DMS114 treated with DMSO at 0.1 percent for 48 hours (cell line): ENCODE measurements around the gene TSPAN32.

Experiments used
- DNase-seq: peaks from one replicate; lab custom pipeline; 2025; ENCODE audit not compliant: unreplicated experiment; lab: John Stamatoyannopoulos, UW

The TSPAN32 gene, protein sequence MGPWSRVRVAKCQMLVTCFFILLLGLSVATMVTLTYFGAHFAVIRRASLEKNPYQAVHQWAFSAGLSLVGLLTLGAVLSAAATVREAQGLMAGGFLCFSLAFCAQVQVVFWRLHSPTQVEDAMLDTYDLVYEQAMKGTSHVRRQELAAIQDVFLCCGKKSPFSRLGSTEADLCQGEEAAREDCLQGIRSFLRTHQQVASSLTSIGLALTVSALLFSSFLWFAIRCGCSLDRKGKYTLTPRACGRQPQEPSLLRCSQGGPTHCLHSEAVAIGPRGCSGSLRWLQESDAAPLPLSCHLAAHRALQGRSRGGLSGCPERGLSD

DNA sequence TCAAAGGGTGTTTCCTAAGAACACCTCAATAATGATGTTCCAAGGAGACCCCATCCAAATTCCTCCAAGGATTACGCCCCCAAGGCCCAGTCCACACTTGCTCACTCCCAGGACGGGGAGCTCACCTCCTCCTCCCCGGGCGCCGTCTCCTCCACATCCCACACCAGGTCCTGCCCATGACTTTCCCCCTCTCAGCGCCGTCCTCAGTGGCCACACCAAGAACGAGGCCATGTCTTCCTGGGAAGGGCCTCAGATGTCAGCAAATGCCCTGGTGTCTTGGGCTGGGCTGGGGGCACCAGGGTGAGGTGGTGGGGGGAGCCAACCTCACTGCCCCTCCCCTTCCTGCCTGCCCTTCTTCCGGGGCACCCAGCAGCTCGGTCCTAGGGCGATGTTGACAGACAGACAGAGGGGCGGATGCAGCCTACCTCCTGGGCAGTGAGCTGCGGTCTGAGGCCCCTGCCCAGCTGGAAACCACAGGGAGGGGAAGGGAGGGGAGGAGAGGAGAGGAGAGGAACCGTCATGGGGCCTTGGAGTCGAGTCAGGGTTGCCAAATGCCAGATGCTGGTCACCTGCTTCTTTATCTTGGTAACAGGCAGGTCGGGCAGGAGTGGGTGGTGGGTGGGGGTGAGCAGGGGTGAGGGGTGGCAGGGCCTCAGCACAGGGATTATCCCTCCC, at the start of gene TSPAN32, which contains the start of gene C11orf21:
Gene TSPAN32, plus strand, starts transcription at position 383 of the 675 bp plus-strand sequence. Its CDS starts 137 bp downstream, at position 520.
Gene C11orf21, minus strand, starts transcription at position 288 of the 675 bp plus-strand sequence. Its CDS starts 110 bp downstream, at position 178.
- no peak for DNase-seq

DNA sequence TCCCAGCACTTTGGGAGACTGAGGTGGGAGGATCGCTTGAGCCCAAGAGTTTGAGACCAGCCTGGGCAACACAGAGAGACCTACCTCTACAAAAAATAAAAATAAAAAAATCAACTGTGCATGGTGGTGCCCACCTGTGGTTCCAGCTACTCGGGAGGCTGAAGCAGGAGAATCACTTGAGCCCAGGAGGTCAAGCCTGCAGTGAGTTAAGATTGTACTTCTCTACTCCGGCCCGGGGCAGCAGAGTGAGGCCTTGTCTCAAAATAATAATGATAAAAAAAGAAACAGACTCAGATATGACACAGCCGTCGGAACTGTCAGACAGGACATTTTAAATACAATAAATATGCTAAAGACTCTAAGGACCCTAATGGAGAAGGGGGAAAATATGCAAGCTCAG, 49.8 kb upstream of the TSPAN32 start:
- no peak for DNase-seq

DNA sequence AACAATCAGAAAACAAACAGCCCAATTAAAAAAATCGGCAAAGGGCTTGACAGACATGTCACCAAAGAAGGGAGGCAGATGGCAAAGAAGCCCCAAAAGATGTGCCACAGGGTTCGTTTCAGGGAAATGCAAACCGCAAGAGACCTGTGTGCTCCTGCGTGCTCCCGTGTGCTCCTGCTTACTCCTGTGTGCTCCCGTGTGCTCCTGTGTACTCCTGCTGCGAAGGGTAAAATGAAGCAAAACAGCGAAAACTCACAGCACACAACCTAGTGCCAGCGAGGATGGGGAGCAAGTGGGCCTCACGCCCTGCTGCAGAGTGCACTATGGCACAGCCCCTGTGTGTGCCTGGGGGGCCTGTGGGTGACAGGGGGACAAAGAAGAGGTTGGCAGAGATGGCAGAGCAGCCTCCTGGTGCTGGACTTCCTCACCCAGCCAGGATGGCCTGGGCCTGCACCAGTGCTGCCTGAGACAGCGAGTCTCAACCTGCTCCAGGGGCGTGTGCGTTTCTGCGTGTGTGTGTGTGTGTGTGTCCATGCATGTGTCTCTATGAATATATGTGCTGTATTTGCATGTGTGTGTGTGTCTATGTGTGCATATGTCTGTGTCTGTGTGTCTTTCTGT, 45.4 kb upstream of the TSPAN32 start:
- DNase-seq = no peak

DNA sequence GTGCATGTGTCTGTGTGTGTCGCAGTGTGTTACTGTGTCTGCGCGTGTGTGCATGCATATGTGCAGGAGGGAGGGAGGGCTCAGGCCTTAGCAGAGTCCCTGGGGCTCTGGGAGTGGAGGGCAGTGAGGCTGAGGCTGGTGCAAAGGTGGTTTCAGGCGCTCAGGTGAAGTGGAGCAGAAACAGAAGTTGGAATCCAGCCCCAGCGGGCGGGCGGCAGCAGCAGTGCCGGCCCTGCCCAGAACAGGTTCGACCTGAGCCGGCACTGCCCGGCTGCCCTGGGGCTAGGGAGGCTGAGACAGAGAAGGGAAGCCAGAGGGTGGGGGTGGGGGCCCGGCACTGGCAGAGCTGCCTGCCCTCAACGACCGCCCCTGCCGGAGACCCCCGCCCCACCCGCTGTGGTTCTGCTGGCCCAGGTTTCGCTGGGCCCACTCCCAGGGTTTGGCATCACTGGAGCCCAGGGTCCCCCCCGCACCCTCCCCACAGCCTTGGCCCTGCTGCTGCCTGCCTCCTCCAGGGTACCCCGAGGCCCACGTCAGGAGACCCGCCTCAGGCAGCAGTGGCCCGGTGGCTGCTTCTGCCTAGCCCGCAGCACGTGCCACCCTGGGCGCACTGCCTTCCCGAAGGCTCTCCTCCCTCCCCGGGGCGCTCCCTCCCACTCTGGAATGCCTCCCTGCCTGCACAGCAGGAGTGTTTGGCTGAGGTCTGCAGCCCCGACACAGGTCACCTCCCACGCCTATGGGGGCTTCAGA, 44.7 kb upstream of the TSPAN32 start:
- DNase-seq = no peak

DNA sequence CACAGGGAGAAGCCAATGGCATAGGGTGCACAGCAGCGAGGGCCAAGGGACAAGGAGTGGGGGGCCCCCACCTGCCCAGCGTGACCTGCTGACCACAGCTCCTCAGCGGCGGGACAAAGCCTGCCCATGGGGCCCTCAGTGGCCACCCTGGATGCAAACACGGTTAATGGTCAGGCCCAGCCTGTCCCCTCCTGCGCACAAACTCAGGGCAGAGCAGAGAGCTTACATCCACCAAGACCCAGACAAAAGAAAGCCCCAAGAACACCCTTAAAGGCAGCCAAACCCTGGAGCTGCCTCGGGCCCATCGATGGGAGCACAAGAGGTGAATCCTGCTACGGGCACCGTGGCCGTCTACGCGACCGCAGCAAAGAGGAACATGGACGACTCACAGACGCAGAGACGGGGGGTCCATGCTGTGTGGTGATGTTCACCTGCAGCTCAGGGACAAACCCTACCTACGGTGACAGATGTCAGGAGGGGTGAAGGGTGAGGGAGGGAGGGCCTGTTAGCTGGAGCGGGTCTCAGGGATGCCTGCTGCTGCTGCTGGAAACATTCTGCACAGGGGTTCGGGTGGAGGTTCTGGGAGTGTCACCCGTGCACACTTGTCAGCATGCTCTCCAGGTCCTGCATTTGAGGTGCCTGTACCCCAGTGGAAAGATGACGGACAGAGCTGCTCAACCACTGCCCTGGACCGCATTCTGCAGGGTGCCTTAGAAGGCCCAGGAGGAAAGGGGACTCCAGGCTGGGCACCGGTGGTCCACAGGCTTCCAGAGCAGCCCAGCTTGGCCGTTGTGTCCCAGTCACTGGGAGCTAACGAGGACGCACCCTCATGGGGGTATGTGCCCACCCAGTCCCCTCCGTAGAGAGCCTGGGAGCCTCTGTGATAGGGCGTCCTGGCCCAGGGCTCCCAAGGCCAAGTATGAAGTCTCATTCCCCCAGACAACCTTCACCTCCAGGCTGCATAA, 43.0 kb upstream of the TSPAN32 start:
- DNase-seq = no peak

DNA sequence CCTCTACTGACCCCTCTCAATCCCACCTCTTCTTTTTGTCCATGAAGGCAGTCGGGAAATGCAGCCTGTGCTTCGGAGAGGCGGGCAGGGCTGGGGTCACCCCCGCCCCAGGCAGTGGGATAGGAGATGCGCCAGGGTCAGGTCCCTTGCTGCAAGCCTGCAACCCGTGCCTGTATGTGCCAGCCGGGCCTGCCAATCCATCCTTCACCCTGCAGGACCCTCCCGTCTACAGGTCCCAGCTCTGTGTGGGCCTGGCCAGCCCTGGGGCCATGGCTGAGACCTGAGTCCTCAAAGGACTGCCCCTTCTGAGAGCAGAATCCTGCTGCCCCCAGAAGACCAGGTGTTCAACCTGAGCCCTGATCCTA, 42.4 kb upstream of the TSPAN32 start:
- DNase-seq = no peak

DNA sequence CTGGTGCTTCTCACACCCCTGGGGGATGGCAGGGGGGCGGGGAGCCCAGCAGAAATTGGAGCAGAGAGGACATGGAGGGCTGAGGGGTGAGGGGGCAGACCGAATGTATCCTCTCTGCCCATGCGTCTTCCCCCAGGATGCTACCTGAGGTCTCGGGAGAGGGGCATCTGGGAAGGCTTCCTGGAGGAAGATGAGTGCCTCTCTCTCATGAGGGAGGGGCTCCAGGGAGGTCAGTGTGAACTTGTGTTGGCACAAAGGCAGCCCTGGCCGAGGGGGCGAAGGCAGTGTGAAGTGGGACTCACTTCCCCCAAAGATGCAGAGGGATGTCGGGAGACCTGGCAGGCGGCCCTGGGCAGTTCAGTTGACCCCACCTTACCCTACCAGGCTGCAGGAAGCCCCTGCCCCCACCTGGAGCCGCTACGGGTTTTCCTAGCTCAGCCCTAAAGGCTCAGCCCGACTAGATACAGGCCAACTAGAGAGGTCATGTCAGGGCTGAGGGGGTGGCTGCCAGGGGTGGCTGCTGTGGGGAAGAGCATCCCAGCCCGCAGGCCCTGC, 41.8 kb upstream of the TSPAN32 start:
- DNase-seq = no peak

DNA sequence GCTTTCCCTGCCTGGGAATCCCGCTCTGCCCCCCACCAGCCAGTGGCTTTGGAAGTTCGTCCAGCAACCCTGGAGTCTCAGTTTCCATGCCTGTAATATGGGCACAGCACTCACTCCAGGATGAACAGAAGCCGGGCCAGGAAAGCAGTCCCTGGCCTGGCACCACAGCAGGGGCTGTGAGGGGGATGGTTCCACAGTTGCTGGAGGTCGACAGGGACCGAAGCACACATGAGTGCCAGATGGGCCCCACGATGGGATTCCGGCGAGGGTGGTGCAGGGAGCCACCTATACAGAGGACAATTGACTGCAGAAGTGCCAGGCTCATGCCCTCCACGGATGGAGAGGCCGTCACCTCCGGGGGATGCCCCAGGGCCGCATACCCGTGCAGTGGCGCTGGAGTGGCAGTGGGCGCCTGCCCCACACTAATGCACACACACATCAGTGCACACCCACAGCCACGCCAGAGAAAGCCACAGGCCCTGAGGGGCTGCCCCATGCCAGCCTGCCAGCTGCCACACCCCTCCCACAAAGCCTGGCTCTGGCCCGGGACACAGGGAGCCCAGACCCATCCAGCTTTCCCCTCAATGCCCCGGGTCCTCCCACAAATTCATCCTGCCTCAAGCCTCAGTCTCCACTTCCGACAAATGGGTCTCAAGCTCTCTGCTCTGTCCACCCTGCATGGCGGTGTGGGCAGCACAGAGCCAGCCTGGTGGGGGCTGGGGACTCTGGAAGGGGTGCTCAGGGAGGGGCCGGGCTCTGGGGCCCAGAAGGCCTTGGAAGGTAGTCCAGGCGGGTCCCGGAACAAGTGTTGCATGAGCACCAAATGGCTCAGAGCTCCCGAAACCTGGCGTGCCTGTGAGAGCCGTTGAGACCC, 41.1 kb upstream of the TSPAN32 start:
- DNase-seq = no peak

DNA sequence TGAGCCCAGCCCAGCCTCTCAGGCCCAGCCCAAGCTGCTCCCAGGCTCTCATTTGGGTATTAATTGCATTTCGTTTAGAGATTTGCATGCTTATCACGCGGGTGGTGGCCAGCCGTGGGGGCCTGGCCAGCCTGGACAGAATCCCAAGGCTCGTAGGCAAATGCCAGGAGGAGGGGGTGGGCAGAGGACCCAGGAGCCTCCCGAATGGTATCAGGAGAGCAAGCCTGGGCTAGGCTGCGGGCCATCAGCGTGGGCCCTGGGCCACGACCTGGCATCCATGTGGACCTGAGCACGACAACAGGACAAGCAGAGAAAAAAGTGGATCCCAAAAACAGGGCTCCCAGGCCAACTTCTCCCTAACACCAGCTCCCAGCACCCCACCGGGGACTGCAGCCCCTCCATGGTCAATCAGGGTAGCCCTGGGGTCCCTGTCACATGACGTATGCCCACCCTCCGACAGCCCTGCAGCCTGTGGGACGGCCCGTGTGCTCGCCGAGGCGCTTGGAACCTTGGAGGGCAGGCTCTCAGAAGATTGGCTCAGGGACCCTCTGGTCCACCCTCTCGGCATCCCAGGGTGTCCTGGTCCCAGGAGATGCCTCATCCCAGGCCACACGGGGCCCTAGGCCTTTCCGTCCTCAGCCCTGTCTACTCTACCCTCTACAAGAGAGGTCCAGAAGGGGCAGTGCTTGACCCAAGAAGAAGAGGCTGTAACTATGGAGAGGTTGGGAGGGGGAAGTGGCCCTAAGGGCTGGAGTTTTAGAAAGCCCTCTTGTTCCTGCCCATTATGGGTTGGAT, 40.2 kb upstream of the TSPAN32 start:
- DNase-seq = no peak

DNA sequence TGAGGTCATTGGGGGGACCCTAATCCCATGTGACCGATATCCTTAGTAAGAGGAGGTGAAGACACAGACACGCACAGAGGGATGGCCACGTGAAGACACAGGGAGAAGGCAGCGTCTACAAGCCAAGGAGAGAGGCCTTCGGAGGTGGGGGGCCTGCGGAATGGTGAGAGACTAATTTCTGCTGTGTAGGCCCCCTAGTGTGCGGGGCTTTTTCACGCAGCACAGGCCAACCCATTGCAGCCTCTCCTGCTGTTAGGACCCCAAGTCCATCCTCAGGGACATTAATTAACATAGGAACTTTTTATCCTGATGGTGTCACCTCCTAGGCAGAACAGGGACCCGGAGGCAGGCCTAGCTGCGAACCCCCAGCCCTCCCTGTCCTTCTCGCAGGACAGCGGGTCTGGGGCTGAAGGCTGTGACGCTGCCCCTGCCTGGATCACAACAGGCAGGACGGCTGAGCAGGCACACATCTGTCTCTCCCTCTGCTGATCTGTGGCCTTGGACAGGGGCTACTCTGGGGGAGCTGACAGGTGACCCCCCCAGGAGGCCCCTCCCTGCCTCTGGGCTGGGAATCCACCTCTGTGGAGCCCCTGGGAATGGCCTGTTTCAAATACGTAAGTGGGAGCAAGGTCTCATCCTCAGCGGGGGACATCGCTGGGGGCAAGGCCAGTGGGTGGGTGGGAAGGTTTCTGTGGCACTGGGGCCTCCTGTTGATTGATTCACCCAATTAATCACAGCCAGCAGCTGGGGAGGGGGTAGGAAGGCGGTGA, 39.3 kb upstream of the TSPAN32 start:
- no peak for DNase-seq

DNA sequence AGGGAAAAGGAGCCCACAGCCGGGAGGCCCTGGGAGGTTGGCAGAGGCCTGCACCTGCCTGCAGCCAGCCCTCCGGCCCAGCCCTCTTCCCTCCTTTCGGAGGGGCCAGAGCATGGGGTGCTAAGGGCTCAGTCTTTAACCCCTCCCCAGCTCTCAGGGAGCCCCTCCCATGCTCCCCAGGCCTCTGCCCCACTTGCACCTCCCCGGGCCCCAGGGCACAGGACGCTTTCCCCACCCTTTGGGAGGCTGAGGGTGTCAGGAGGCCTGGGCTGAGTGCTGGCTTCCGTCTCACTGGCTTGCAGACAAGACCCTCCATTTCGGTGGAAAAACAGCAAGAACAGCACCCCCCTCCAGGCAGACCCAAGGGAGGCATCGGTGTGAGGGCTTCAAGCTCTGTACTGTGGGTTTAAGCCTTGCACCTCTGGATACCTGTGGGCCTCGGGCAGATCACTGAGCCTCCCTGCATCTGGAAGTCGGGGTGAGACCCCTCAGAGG, 38.7 kb upstream of the TSPAN32 start:
- no peak for DNase-seq

DNA sequence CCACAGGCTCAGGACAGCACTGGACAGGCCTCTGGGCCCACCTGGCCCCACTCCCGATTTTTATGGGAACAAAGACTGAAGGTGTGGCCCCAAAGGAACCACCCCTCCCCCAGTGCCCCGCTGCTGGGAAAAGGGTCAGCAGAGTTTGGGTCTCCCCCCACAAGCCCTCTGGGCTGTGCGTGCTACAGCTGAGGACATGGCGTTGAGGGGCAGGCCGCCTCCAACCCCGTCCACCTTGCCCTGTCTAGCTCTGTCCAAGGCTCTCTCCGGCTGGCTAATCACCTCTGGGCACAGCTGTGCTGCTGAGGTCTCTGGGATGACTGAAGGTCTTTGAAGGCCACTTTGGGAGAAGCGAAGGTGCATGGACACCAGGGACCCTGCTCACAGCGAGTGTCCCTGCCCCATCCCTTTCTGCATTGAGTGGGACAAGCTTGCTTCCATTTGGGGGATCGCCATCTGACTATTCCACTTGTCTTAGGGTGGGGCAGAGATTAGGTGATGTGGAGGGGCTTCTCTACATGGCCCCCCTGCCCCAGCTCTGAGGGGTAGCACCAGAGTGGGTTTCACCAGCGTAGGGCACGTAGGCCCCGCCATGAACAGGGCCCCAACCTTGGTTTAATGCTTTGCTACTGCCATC, 38.0 kb upstream of the TSPAN32 start:
- no peak for DNase-seq

DNA sequence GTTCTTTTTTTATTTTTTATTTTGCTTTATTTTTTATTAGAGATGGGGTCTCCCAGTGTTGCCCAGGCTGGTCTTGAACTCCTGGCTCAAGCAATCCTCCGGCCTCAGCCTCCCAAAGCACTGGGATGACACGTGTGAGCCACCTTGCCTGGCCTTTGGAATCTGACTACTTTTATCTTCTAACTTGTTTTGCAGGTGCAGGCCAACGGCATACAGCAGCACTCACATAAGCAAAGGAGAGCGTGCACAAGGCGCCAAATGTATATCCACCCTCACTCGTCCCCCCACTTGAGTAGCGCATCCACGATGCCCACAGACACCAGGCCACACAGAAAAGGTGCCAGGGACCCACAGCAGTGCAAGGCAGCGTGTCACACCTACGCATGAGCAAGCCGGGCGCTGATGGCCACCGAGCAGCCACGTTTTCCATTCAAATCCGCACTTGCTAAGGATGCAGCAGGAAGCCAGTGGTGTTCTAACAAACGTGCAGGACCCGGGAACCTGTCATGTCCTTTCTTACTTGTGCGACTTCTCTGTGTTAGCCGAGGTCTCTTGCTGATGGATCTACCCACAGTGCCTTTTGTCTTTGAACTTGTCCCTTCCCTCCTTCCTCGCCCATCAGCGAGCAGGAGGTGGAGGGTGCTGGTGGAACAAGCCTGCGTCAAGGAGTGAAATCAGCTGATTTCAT, 37.3 kb upstream of the TSPAN32 start:
- no peak for DNase-seq

DNA sequence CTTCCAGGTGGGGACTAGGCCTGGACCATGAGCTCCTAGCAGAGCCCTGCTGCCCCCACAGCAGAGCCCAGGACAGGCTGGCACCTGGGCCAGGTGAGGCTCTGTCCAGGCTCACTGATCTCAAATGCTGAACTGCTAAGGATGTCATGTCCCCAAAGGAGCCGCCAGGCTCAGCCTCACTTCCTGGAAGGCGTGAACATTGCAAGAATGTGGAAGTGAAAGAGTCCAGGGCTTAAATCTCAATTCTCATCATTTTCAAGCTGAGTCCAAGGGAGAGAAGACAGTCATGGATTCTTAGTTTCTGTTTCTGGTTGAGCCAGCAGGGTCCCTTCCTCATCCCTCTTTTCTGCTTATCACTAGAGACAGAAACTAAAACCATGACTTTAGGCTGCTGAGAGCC, 36.4 kb upstream of the TSPAN32 start:
- no peak for DNase-seq

DNA sequence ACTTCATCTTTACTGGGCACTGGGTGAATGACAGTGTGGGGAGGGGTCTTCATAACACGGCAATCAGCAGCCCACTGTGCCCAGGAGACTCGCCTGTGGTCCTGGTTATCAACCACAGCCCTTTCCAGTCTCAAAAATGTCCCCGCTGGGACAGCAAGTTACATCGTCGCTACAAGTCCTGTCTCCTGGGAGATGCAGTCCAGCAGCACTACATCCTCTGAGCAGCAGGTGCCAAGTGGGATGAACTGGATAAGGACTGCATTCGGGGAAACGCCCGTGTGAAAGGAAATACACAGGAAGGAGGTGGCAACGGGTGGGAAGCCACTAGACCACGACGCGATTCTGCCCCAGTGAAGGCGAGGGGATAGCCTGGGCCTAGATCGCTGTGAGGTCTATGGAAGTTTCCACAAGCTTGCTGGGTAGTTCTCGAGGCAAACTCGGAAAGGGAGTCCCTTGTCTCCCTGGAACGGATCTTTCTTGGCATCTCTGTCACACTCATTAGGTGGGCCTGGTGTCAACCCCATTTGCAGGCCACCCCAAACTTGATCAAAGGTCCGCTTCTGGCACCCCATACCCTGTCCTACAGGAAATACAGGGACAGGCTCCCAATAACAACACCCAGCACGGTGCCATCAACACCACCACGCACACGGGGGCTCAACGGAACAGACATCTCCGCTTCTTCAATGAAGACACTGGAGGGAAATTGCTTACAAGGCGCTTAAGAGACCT, 35.8 kb upstream of the TSPAN32 start:
- DNase-seq = no peak
